ENCODE data around the gene RNF150.

GRCh38 chr4:141154725-141155124, 21.5 kb upstream of the RNF150 start:
- TF ChIP-seq YY1 (IDR thresholded peaks at IDR 0.05; ENCODE audit: insufficient read depth, insufficient read length) = no peak
- no peak for TF ChIP-seq SUZ12 (IDR thresholded peaks at IDR 0.05; ENCODE audit: extremely low read depth, insufficient read depth, insufficient read length)

Measured in NT2/D1 (cell line).